Adrenal gland (tissue), 12 donors: ENCODE results near the gene TPGS2. TPM values are rescaled to one million over a fixed set of nuclear protein-coding genes. Genes with fewer than 3 reads are reported as not detected.

Experiments used
- DNase-seq, 7 donors: peaks; one replicate each; pipeline ENCODE4 v3.0.0-alpha.2; 2019 to 2020
- H3K27ac ChIP-seq, 5 donors: fragments of 200-600 bp; sonication (generic) in 4 of 5; 1 replicate in 3 of 5; 2 replicates in 2 of 5; pipeline versions ENCODE4 v1.5.1 to v1.8.0; 2016 to 2020; ENCODE audit warnings: mild to moderate bottlenecking in 1 of 5
- H3K27me3 ChIP-seq: fragments of 200-600 bp; 2 replicates; pipeline ENCODE4 v1.8.0; 2021
- H3K36me3 ChIP-seq, 2 donors: fragments of 200-600 bp; replicated peaks in 1 of 2; 1 replicate in 1 of 2; 2 replicates in 1 of 2; pipeline versions ENCODE4 v1.5.1 to v1.8.0; 2018 to 2022
- H3K4me1 ChIP-seq, 2 donors: fragments of 200-600 bp; replicated peaks in 1 of 2; 1 replicate in 1 of 2; 2 replicates in 1 of 2; pipeline versions ENCODE4 v1.5.1 to v1.8.0; 2018 to 2021
- H3K4me3 ChIP-seq, 4 donors: fragments of 200-600 bp; sonication (generic) in 3 of 4; one replicate each; pipeline ENCODE4 v1.5.1; 2016 to 2018
- H3K9me3 ChIP-seq, 3 donors: fragments of 200-600 bp; sonication (generic) in 1 of 3; replicated peaks in 1 of 3; 1 replicate in 2 of 3; 2 replicates in 1 of 3; pipeline versions ENCODE4 v1.5.1 to v1.8.0; 2016 to 2021
- CTCF ChIP-seq, 6 experiments: fragments of 450-650 bp in 4 of 6; fragments of 200-600 bp in 2 of 6; sonication (generic) in 1 of 6; IDR thresholded peaks; 1 replicate in 5 of 6; 2 replicates in 1 of 6; pipeline versions ENCODE4 v1.5.1 to v1.8.0; 2016 to 2021; ENCODE audit warnings: antibody characterized with exemption in 6 of 6, mild to moderate bottlenecking in 2 of 6, moderate library complexity in 1 of 6
- POLR2A ChIP-seq, 2 donors: fragments of 450-650 bp; IDR thresholded peaks; one replicate each; pipeline ENCODE4 v1.6.1; 2017; ENCODE audit warnings: antibody characterized with exemption in 2 of 2, mild to moderate bottlenecking in 2 of 2, moderate library complexity in 1 of 2
- WGBS, 4 donors: extraction: QIAGEN DNeasy Blood & Tissue Kit in 2 of 4; methylation state at CpG; one replicate each; pipeline versions ENCODE4 v1.1.5 to v1.1.7; 2013 to 2017; 5-methylcytosine and 5-hydroxymethylcytosine counted together
- intact Hi-C, 2 donors: fragments of 100-400 bp; cut with DNase I; formaldehyde crosslinking; loops; one replicate each; pipeline versions ENCODE4 v1.14.1 to v1.15.0; 2022 to 2023
- polyA plus RNA-seq, 3 donors: library from polyadenylated mRNA; stranded (reverse); fragments of 200-250 nt in 2 of 3; fragments of 350-450 nt in 1 of 3; fragmentation: Illumina TruSeq in 1 of 3; extraction: RNeasy Lipid Tissue Mini Kit (QIAGEN cat#74804) in 1 of 3; gene quantifications; one replicate each; pipeline ENCODE4 v1.2.3, GENCODE V29; 2013 to 2014
- total RNA-seq, 9 donors: library from RNA; depleted of rRNA in 4 of 9; stranded (reverse); fragments of >200 nt in 4 of 9; fragments of 120-200 nt in 1 of 9; fragmentation: NEBNext Ultra II Directional in 1 of 9; extraction: Animal tissue kit (Norgen Biotek cat#: 25700) in 1 of 9; gene quantifications; one replicate each; pipeline versions ENCODE4 v1.1.0 to v1.2.4, GENCODE V29; 2013 to 2023
- donor health status: healthy with polysubstance abuse.
- donor health status: Bipolar disorder and iron deficiency.
- donor health status: DM: yes; HTN: yes; CAD: no.
- donor health status: DM: no; HTN: no; CAD: no.
- donor health status: DM: no; HTN: no; CAD: no.
- donor health status: DM: yes; HTN: yes; CAD: no.

TPGS2 gene
- total and polyA plus RNA-seq, 12 donors = 35.3 to 247 (median 87.9) TPM

- Histone ChIP-seq H3K27ac (no peak overlapping the region), H3K36me3 (peaks cover 0 to 10% of the 10 kb centered on the region in 2 donors), H3K4me3 (no peak overlapping the region), H3K9me3 (no peaks in the 10 kb centered on the region), H3K4me1 (no peaks in the 10 kb centered on the region), H3K27me3 (no peaks in the 10 kb centered on the region)
- 91 to 98% (median 93%) methylated on average over 4 of the region's 4 CpGs for WGBS, 4 donors
- TF ChIP-seq POLR2A (IDR thresholded peaks at IDR 0.05) = no peak
- no peak for TF ChIP-seq CTCF (IDR thresholded peaks at IDR 0.05)
- no peak for DNase-seq
- intact Hi-C loops = no loop called here
Observed at GRCh38 chr18:36775396-36775795, 53.4 kb downstream of the TPGS2 start.

- TF ChIP-seq CTCF (IDR thresholded peaks at IDR 0.05) (no peak), POLR2A (IDR thresholded peaks at IDR 0.05) (no peak)
- DNase-seq = no peak
- H3K36me3 ChIP-seq = no peaks in the 10 kb centered on the region
- 39 to 63% (median 46%) methylated on average over 3 to 4 of the region's 4 CpGs for WGBS, 4 donors
- intact Hi-C loops = no loop called here
- no peaks in the 10 kb centered on the region for H3K27me3 ChIP-seq
- H3K27ac ChIP-seq = no peak overlapping the region
- no peaks in the 10 kb centered on the region for H3K4me1 ChIP-seq
- H3K4me3 ChIP-seq = no peak overlapping the region
- no peaks in the 10 kb centered on the region for H3K9me3 ChIP-seq
Observed at GRCh38 chr18:36772241-36772723, 56.5 kb downstream of the TPGS2 start.

- DNase-seq = no peak
- Histone ChIP-seq H3K27ac (no peak overlapping the region), H3K36me3 (no peaks in the 10 kb centered on the region), H3K4me3 (no peak overlapping the region), H3K9me3 (no peaks in the 10 kb centered on the region), H3K27me3 (no peaks in the 10 kb centered on the region), H3K4me1 (no peaks in the 10 kb centered on the region)
- WGBS, 4 donors = 75 to 92% (median 83%) methylated on average over 4 of the region's 4 CpGs
- intact Hi-C loops = no loop called here
- TF ChIP-seq POLR2A (IDR thresholded peaks at IDR 0.05) (no peak), CTCF (IDR thresholded peaks at IDR 0.05) (no peak)
Observed at GRCh38 chr18:36771245-36771644, 57.6 kb downstream of the TPGS2 start.

- H3K4me3 ChIP-seq = no peak overlapping the region
- H3K27ac ChIP-seq = no peak overlapping the region
- no peaks in the 10 kb centered on the region for H3K27me3 ChIP-seq
- DNase-seq = no peak
- TF ChIP-seq POLR2A (IDR thresholded peaks at IDR 0.05) (no peak), CTCF (IDR thresholded peaks at IDR 0.05) (no peak)
- no peaks in the 10 kb centered on the region for H3K9me3 ChIP-seq
- no peaks in the 10 kb centered on the region for H3K4me1 ChIP-seq
- intact Hi-C loops = no loop called here
- no peaks in the 10 kb centered on the region for H3K36me3 ChIP-seq
- 81 to 86% (median 83%) methylated on average over 3 of the region's 3 CpGs for WGBS, 4 donors
Observed at GRCh38 chr18:36770315-36770946, 58.4 kb downstream of the TPGS2 start.
